Stimulated activated CD8-positive, alpha-beta memory T cell treated with anti-CD3 and anti-CD28 coated beads, Interleukin-12 subunit alpha, Interleukin-12 subunit beta, amount 100 ng/mL, for 24 hours (primary cell): ENCODE measurements around the gene NFKB2.

Source experiments
- DNase-seq: peaks from one replicate; pipeline ENCODE4 v3.0.0-alpha.2; 2020; ENCODE audit errors: extremely low read depth

The NFKB2 gene

DNA sequence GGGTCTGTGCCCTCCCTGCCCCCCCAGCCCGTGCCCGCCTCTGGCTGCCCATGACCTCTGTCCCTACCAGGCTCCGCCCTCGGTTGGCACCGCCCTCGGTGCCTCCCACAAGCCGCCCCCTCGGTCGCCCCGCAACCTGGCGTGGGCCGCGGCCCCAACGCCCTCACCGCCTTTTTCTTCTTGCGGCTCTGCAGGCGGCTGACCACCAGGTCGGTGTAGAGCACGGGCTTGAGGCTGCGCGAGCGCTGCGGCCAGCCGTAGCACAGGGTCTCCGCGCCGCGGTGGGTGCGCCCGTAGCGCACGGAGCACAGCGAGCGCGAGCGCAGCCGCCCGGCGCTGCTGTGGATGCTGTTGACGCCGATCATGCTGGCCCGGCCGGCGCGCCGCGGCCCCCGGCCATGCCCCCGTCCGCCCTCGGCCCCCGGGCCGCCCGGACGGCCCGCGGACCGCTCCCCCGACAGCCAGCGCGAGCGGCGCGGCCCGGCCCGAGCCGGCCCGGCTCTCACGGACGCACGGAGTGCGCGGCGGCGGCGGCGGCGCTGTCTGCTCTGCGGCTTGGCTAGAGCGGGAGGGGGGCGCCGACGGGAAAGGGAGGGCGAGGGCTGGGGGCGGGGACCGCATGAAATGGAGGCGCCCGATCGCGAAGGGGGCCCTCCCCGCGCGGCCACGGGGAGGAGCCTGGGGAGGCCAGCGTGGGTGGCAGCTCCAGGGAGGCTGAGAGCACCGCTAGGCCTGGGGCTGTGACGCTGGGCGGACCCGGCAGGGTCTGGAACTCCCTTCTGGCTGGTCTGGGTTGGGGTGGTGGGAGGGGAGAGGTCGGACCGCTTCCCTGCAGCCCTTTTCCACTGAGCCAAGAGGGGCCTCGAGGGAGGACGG, 13.5 kb downstream of the NFKB2 start:
- DNase-seq = peak; percentile 59

- DNase-seq = no peak
These were observed 14.3 kb downstream of the NFKB2 start for GRCh38 chr10:102409604-102410428.

DNA sequence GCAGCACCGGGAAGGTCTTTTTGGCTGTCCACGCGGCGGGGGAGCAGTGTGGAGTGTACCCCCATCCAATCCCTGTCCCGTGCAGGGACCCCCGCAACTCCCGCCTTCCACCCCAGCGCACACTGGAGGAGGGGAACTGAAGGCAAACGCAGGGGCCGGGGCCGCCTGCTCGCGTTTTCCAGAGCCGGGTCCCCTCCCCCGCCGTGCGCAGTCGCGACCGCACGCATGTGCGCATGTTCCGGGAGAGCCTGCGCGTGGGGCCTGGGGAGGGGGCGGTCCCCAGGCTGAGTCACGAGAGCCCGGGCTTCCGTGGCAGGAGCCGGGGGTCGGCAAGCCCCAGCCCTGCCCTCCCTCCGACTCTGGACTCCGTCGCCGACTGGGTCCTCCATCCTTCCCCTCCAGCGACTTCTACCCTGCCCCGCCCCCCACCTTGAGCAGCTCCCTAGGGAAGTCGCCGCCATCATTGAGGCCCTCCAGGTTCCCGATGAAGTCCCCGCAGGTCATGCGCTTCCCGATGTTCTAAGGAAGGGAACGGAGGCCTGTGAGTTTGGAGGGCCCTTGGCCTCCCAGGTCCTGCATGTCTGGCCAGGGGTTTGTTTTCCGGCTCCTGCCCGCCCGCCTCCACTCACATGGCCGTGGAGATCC, 15.0 kb downstream of the NFKB2 start:
- DNase-seq = no peak

DNA sequence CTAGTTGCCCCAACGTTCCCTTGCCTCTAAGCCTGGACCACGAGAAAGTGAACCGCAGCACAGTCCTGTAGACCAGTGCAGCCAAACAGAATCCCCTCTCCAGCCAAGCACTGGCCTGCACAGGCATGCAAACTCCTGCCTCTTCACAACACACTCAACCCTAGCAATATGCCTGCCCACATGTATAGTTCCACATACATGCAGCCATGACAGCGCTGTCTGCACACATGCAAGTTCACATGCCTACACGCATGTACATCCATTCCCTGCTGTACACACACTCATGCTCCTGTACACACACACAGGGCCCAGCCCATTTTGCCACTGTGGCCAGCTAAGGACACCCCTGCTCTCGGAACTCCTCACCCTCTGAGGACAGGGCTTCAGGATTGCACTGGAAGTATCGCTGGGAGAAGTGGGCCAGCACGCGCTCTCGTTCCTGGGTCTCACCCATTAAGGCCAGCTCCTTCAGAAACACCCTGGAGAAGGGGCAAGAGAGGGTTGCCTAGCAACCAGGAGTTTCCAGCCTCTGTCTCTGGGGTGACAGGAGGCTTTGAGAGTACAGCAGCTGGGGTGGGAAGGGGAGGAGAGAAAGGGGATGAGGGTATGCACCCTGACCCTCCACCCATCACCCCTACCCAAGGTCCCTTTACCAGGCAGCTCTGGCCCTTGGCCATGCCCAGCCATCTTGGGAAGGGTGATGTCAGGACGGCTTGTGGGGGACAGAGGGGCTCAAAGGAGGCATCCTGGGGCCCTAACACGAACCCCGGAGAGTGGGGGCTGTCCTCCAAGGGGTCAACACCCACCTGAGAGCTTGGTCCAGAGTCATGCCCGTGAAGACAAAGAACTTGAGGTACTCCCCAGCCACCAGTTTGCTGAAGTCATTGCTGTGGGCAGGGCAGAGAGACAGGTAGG, 16.1 kb downstream of the NFKB2 start:
- DNase-seq = no peak

DNA sequence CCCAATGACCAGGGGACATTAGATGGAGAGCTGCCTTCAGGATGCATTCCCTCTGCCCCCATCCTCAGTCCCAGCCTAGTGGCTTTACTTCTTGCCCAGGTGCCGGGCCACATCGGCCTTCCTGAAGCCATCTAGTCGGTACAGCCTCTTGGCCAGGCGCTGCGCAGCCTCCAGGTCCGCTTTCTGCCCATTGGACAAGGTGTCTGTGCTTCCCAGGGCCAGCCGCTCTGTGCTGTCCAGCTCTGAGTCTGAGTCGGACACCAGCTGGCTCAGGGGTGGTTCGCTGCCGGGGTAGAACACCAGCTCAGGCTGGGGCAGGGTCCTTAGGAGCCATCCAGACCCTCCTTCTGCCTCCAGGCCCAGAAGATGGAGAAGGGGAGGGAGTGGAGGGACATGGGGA, 16.8 kb downstream of the NFKB2 start:
- no peak for DNase-seq

GRCh38 chr10:102413053-102413705, 17.7 kb downstream of the NFKB2 start:
- no peak for DNase-seq

DNA sequence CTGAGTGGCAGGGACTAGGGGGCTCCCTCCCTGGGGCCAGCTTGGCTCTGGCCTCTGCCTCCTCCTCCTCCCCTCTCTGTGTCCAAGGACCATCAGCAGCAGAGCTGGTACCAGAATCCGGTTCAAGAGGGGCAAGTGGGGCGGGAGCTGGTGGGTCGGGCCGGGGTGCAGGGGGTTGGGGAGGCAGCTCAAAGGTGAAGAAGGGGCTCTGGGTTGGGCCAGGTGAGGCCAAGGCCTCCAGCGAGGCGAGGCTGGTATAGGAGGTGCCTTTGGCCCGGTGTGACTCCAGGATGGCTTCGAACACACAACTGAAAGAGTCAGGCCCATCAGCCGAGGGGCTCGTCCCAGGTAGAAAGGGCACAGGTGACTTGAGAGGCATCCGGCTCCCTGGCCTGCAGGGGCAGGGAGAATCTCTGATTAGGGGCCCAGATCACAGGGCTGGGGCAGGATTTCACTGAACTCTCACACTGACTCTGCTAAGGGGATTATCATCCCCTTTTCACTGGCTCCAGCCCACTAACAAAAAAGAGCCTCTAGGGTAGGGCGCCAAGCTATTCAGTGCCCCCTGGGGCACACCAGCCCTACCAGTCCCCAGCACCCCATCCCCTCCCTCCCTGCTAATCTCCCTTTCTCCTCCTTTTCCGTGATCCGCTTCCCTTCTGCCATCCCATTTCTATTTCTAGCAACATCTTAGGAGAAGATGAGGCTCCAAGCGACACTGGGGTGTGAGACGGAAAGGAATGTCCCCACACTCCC, 18.5 kb downstream of the NFKB2 start:
- no peak for DNase-seq

- no peak for DNase-seq
These were observed 19.2 kb downstream of the NFKB2 start for GRCh38 chr10:102414749-102415148.

DNA sequence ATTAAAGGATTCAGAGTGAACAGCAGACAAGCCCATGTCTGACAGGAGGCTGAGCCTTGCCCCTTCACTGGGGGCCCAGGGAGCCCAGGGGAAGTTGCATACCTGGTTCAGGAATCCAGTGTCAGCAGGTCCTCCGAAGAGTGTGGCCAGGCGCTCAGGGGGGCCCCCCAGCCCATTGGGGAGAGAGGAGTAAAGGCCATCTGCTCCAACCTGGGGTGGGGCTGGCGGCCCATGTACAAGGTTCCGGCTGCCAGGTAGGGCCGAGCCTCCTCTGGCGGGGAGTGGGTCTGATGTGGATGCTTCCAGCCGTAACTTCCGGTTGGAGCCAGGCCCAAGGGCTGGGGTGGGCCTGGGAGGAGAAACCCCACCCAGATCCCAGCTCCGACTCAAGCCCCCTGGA, 20.8 kb downstream of the NFKB2 start:
- DNase-seq = no peak

- DNase-seq = no peak
These were observed 21.2 kb downstream of the NFKB2 start for GRCh38 chr10:102416695-102417094.

- no peak for DNase-seq
These were observed 23.2 kb downstream of the NFKB2 start, which contains the start of gene PSD for GRCh38 chr10:102418622-102419268. Gene PSD (minus strand): TSS chr10:102418785. CDS start chr10:102417038, 1,747 bp downstream.

GRCh38 chr10:102419269-102420180, 24.0 kb downstream of the NFKB2 start:
- no peak for DNase-seq

- DNase-seq = no peak
These were observed 24.7 kb downstream of the NFKB2 start for GRCh38 chr10:102420181-102420713.

GRCh38 chr10:102420714-102421506, 25.4 kb downstream of the NFKB2 start, which contains the start of gene FBXL15:
Gene FBXL15 (plus strand): TSS chr10:102420836. CDS start chr10:102421130, 294 bp downstream.
- DNase-seq = peak; percentile 95

GRCh38 chr10:102421507-102421756, 25.9 kb downstream of the NFKB2 start:
- no peak for DNase-seq

DNA sequence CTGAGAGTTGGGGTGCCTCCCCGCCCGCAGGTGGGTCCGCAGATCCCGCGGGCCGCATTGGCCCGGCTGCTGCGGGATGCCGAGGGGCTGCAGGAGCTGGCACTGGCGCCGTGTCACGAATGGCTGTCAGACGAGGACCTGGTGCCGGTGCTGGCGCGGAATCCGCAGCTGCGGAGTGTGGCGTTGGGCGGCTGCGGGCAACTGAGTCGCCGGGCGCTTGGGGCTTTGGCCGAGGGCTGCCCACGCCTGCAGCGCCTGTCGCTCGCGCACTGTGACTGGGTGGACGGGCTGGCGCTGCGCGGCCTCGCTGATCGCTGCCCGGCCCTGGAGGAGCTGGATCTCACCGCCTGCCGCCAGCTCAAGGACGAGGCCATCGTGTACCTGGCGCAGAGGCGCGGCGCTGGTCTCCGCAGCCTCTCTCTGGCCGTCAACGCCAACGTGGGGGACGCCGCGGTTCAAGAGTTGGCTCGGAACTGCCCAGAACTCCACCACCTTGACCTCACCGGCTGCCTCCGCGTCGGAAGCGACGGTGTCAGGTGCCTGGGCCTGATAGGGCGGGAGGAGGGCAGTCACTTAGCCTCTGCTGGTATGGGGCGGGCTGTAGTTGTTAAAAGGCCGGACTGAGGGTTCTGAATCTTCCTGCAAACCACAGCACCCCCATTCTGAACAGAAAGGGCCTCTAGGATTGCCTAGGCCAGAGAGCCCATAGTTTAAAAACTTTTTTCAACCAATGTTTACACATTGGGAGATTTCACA, 26.4 kb downstream of the NFKB2 start:
- no peak for DNase-seq
